ENCODE data around the gene KLC3. TPM values are rescaled to one million over a fixed set of nuclear protein-coding genes. Genes with fewer than 3 reads are reported as not detected.

KLC3 gene
- total and polyA plus RNA-seq, 2 of the 8 experiments (the other 6 are each of a cell fraction or from before 2014, with no cell fraction given) = 1.3 to 2.8 TPM

DNA sequence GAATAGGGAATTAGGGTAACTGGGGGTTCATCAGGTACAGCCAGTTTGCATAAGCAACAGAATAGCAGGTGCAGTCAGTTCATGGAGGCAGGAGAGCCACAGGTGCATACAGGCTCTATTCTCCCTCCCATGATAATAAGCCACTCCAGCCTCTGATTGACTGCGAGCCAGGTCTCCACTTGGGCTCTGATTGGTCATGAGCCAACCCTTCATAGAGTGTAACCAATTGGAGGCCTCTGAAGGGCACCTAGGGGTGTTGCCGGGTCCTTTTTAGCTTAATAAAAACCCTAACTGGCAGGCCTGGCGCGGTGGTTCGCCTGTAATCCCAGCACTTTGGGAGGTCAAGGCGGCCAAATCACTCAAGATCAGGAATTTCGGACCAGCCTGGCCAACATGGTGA is 9.1 kb upstream of the KLC3 start:
- H3K27ac ChIP-seq (ENCODE audit: low read depth, low read length) = no peak overlapping the region
- H3K9me3 ChIP-seq (ENCODE audit: insufficient read depth in 2 of 2, low read depth in 1 of 2, low read length in 1 of 2) = no peaks in the 10 kb centered on the region
- no peak overlapping the region for H2BK20ac ChIP-seq (ENCODE audit: low read length)
- H4K91ac ChIP-seq (replicated peaks; ENCODE audit: insufficient read length, low read length) = no peak overlapping the region
- no peaks in the 10 kb centered on the region for H3K23me2 ChIP-seq (ENCODE audit: low read depth, low read length)
- H3K14ac ChIP-seq (ENCODE audit: insufficient read length) = no peak overlapping the region
- FAIRE-seq (no peak), DNase-seq (ENCODE audit: low read depth in 1 of 2, low spot score in 2 of 2) (no peak)
- H3K9ac ChIP-seq (replicated peaks in 1 of 4; ENCODE audit: extremely low read depth in 1 of 4, low read depth in 3 of 4, low read length in 3 of 4) = no peak overlapping the region
- no peak overlapping the region for H4K8ac ChIP-seq (ENCODE audit: extremely low read depth, insufficient read depth, low read length)
- no peak overlapping the region for H3K4me2 ChIP-seq (ENCODE audit: insufficient read depth in 1 of 2, low read depth in 2 of 2, low read length in 2 of 2)
- no peak overlapping the region for H3K23ac ChIP-seq (ENCODE audit: insufficient read length)
- POLR2A ChIA-PET (ENCODE audit: partially characterized antibody) = interaction anchor here (0.5 kb wide), 1 partner anchor 451 kb away, joined by 3 read pairs; no protein-coding TSS in a partner anchor
- no peak overlapping the region for H2BK120ac ChIP-seq (replicated peaks; ENCODE audit: low read depth, low read length)
- no peaks in the 10 kb centered on the region; a peak in 1 of 7 replicates for H3K4me1 ChIP-seq (replicated peaks in 1 of 4; ENCODE audit: control insufficient read depth in 3 of 4, insufficient read depth in 4 of 4, low read length in 3 of 4)
- no peak overlapping the region for H3K18ac ChIP-seq (ENCODE audit: extremely low read depth, low read length)
- no peak overlapping the region for H3K4me3 ChIP-seq (ENCODE audit: extremely low read depth in 1 of 4, insufficient read depth in 2 of 4, low read depth in 3 of 4, low read length in 4 of 4)
- no peak overlapping the region for H2AK5ac ChIP-seq (ENCODE audit: low read depth, low read length)
- TF ChIP-seq RFX5 (IDR thresholded peaks at IDR 0.05; ENCODE audit: borderline replicate concordance, low read depth, low read length) = 0 out of 2 replicates have a peak, but pooled peaks have one; percentile 35
- no peak for TF ChIP-seq RBBP5 (IDR thresholded peaks at IDR 0.05; ENCODE audit: borderline replicate concordance, low read depth, low read length)
- no peaks in the 10 kb centered on the region for H3K79me1 ChIP-seq (ENCODE audit: low read depth, low read length)
- H3K27me3 ChIP-seq (replicated peaks in 1 of 4; ENCODE audit: control insufficient read depth in 3 of 4, extremely low read depth in 1 of 4, insufficient read depth in 3 of 4, low read length in 3 of 4) = no peaks in the 10 kb centered on the region
- H4K20me1 ChIP-seq (replicated peaks in 1 of 2; ENCODE audit: control insufficient read depth in 1 of 2, insufficient read depth in 2 of 2, low read length in 2 of 2) = no peaks in the 10 kb centered on the region
- no peak overlapping the region for H3K56ac ChIP-seq (replicated peaks; ENCODE audit: insufficient read length, low read depth, low read length)
- no peak overlapping the region for H4K5ac ChIP-seq (ENCODE audit: insufficient read length, low read depth, low read length)
- H3K4ac ChIP-seq (replicated peaks; ENCODE audit: insufficient read length, low read depth, low read length) = no peak overlapping the region
- H3K79me2 ChIP-seq (ENCODE audit: control insufficient read depth in 1 of 2, insufficient read depth in 2 of 2, low read length in 2 of 2) = no peaks in the 10 kb centered on the region
- H3K36me3 ChIP-seq (ENCODE audit: control insufficient read depth in 2 of 4, insufficient read depth in 4 of 4, low read length in 3 of 4) = no peaks in the 10 kb centered on the region
- H2BK5ac ChIP-seq (ENCODE audit: low read depth, low read length) = no peak overlapping the region
- H2AFZ ChIP-seq (ENCODE audit: low read length) = no peak overlapping the region
- CTCF ChIA-PET (ENCODE audit: partially characterized antibody) = interaction anchor here (0.8 kb wide), 2 partner anchors 128 to 171 kb away, joined by 3 read pairs; no protein-coding TSS in a partner anchor
- H2BK12ac ChIP-seq (ENCODE audit: low read depth, low read length) = no peak overlapping the region
- no peak overlapping the region for H2BK15ac ChIP-seq (ENCODE audit: low read length)
- WGBS, 2 experiments (ENCODE audit: extremely low coverage in 1 of 2, insufficient coverage in 1 of 2, insufficient read length in 1 of 2, insufficient replicate concordance in 2 of 2, low coverage in 1 of 2, low lambda C conversion rate in 2 of 2, missing lambda C conversion rate in 1 of 2) = 89% methylated on average over 7 of the region's 7 CpGs; no CpG with 5 or more reads in 1 of the 2 experiments

All from H1 (cell line).